Glutamatergic neuron (in vitro differentiated cells): ENCODE measurements around the gene SYCP3. TPM values are rescaled to one million over a fixed set of nuclear protein-coding genes. Genes with fewer than 3 reads are reported as not detected.

Source experiments
- DNase-seq: peaks from one replicate; pipeline ENCODE4 v3.0.0; 2022
- H3K27ac Mint-ChIP-seq: one replicate; pipeline ENCODE4 v1.8.0; 2020; ENCODE audit warnings: mild to moderate bottlenecking, mixed read lengths, inconsistent platforms; ENCODE audit not compliant: unreplicated experiment
- H3K27me3 Mint-ChIP-seq: one replicate; pipeline ENCODE4 v1.8.0; 2020; ENCODE audit warnings: mild to moderate bottlenecking, moderate library complexity, mixed read lengths, inconsistent platforms; ENCODE audit not compliant: unreplicated experiment
- H3K36me3 Mint-ChIP-seq: one replicate; pipeline ENCODE4 v1.8.0; 2020; ENCODE audit warnings: mild to moderate bottlenecking, mixed read lengths, inconsistent platforms; ENCODE audit not compliant: unreplicated experiment
- H3K4me1 Mint-ChIP-seq: one replicate; pipeline ENCODE4 v1.8.0; 2020; ENCODE audit warnings: mild to moderate bottlenecking, low read depth, mixed read lengths, inconsistent platforms; ENCODE audit not compliant: unreplicated experiment
- H3K4me3 Mint-ChIP-seq: one replicate; pipeline ENCODE4 v1.8.0; 2020; ENCODE audit warnings: mild to moderate bottlenecking, mixed read lengths, inconsistent platforms; ENCODE audit not compliant: unreplicated experiment
- H3K9me3 Mint-ChIP-seq: one replicate; pipeline ENCODE4 v1.8.0; 2020; ENCODE audit warnings: mild to moderate bottlenecking, moderate library complexity, mixed read lengths, inconsistent platforms; ENCODE audit not compliant: unreplicated experiment
- CTCF ChIP-seq: fragments of 200-600 bp; sonication (generic); IDR thresholded peaks from one replicate; pipeline ENCODE4 v1.5.0; 2021; ENCODE audit not compliant: partially characterized antibody, unreplicated experiment
- total RNA-seq: library from RNA; stranded (reverse); fragmentation: NEBNext Ultra II Directional; extraction: Animal tissue kit (Norgen Biotek cat#: 25700); gene quantifications from one replicate; pipeline ENCODE4 v1.2.1, GENCODE V29; 2021; ENCODE audit not compliant: unreplicated experiment

SYCP3 gene
- total RNA-seq, 1 donor from 2014 or later: not detected

GRCh38 chr12:101777978-101778377 is 38.7 kb upstream of the SYCP3 start:
- no peak overlapping the region for H3K27ac Mint-ChIP-seq
- H3K9me3 Mint-ChIP-seq: no peaks in the 10 kb centered on the region
- no peak overlapping the region for H3K4me3 Mint-ChIP-seq
- peaks cover 2% of the 10 kb centered on the region for H3K27me3 Mint-ChIP-seq
- DNase-seq: no peak
- H3K4me1 Mint-ChIP-seq: peaks cover 2% of the 10 kb centered on the region
- no peaks in the 10 kb centered on the region for H3K36me3 Mint-ChIP-seq
- no peak for TF ChIP-seq CTCF

- no peak overlapping the region for H3K27ac Mint-ChIP-seq
Observed at GRCh38 chr12:101777485-101777884, 38.2 kb upstream of the SYCP3 start.

GRCh38 chr12:101775816-101776215 is 36.6 kb upstream of the SYCP3 start:
- Mint-ChIP-seq H3K4me1 (no peaks in the 10 kb centered on the region), H3K4me3 (no peak overlapping the region), H3K27ac (no peak overlapping the region), H3K27me3 (no peaks in the 10 kb centered on the region), H3K36me3 (no peaks in the 10 kb centered on the region), H3K9me3 (no peaks in the 10 kb centered on the region)
- no peak for DNase-seq
- TF ChIP-seq CTCF: no peak

More at GRCh38 chr12:101777485-101777884, 38.2 kb upstream of the SYCP3 start:
- peaks cover 1% of the 10 kb centered on the region for H3K27me3 Mint-ChIP-seq
- H3K4me3 Mint-ChIP-seq: no peak overlapping the region
- no peaks in the 10 kb centered on the region for H3K4me1 Mint-ChIP-seq
- DNase-seq: no peak
- no peaks in the 10 kb centered on the region for H3K9me3 Mint-ChIP-seq
- H3K36me3 Mint-ChIP-seq: no peaks in the 10 kb centered on the region
- no peak for TF ChIP-seq CTCF

- Mint-ChIP-seq H3K4me3 (no peak overlapping the region), H3K27me3 (no peaks in the 10 kb centered on the region), H3K4me1 (no peaks in the 10 kb centered on the region), H3K9me3 (no peaks in the 10 kb centered on the region), H3K27ac (no peak overlapping the region), H3K36me3 (no peaks in the 10 kb centered on the region)
- TF ChIP-seq CTCF: peak; percentile 99
- DNase-seq: peak; percentile 56
Observed at GRCh38 chr12:101773650-101774162, 34.4 kb upstream of the SYCP3 start.

GRCh38 chr12:101772012-101772775 is 32.9 kb upstream of the SYCP3 start:
- Mint-ChIP-seq H3K9me3 (no peaks in the 10 kb centered on the region), H3K4me1 (no peaks in the 10 kb centered on the region), H3K36me3 (no peaks in the 10 kb centered on the region), H3K27me3 (no peaks in the 10 kb centered on the region), H3K27ac (no peak overlapping the region), H3K4me3 (no peak overlapping the region)
- DNase-seq: no peak
- no peak for TF ChIP-seq CTCF
